Adipocyte (in vitro differentiated cells): ENCODE measurements around the gene COL9A1.

Source experiments
- DNase-seq: peaks from one replicate; pipeline ENCODE4 v3.0.0-alpha.2; 2015; ENCODE audit warnings: low read depth
- H3K27me3 ChIP-seq: replicated peaks from 2 replicates; pipeline ENCODE4 v1.7.0; 2013; ENCODE audit warnings: mild to moderate bottlenecking, low read length, moderate library complexity; ENCODE audit not compliant: control insufficient read depth, insufficient read depth
- H3K36me3 ChIP-seq: 2 replicates; pipeline ENCODE4 v1.7.0; 2013; ENCODE audit warnings: low read length, mild to moderate bottlenecking, moderate library complexity; ENCODE audit not compliant: control insufficient read depth, insufficient read depth, severe bottlenecking
- H3K4me1 ChIP-seq: 2 replicates; pipeline ENCODE4 v1.7.0; 2013; ENCODE audit warnings: mild to moderate bottlenecking, low read length, moderate library complexity; ENCODE audit not compliant: control insufficient read depth, insufficient read depth
- H3K4me3 ChIP-seq: 2 replicates; pipeline ENCODE4 v1.7.0; 2013; ENCODE audit warnings: mild to moderate bottlenecking, low read length, moderate library complexity
- H3K9ac ChIP-seq: 2 replicates; pipeline ENCODE4 v1.7.0; 2013; ENCODE audit warnings: mild to moderate bottlenecking, low read length, moderate library complexity
- H3K9me3 ChIP-seq: 2 replicates; pipeline ENCODE4 v1.7.0; 2013; ENCODE audit warnings: mild to moderate bottlenecking, low read length, moderate library complexity; ENCODE audit not compliant: control insufficient read depth

COL9A1 gene

DNA sequence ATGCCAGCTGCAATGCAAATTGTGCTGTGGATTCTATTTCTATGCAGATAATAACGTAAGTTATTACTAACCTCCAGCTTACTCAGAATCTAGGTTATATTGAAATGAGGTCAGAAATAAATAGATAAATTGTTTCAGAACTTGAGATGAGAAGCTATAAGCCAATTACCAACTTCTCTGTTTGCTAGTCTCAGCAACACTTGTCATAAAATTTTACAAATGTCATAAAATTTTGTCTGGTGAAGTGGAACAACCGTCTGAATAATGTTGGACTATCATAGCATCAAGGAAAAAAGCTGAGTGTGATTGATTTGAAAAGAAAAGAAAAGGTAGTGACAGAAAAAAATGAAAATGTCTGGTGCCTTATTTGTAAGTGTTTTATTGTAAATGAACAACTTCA is 36.7 kb downstream of the COL9A1 start:
- H3K9ac ChIP-seq = no peak overlapping the region
- H3K4me1 ChIP-seq = no peaks in the 10 kb centered on the region
- H3K36me3 ChIP-seq = no peaks in the 10 kb centered on the region
- no peak overlapping the region for H3K4me3 ChIP-seq
- H3K9me3 ChIP-seq = no peaks in the 10 kb centered on the region
- DNase-seq = no peak
- H3K27me3 ChIP-seq = peaks cover 13% of the 10 kb centered on the region

DNA sequence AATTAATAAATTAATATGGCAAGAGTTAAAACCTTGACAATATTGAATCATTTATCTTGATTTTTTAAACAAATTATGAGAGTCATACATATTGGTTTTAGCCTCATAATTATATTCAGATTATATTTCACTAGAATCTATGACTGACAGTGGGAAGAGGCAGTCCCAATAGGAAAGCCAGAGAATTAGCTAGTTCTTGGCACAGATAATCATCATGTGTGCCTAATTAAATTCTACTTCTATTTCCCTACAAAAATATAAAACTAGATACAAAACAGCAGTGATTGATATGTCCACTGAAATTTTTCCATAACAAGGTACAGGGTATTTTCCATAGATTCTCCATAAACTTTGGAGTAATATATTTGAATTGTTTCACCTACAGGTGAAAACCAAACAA is 38.6 kb downstream of the COL9A1 start:
- no peak overlapping the region for H3K4me3 ChIP-seq
- DNase-seq = no peak
- H3K27me3 ChIP-seq = no peaks in the 10 kb centered on the region
- H3K36me3 ChIP-seq = no peaks in the 10 kb centered on the region
- H3K4me1 ChIP-seq = no peaks in the 10 kb centered on the region
- no peaks in the 10 kb centered on the region for H3K9me3 ChIP-seq
- no peak overlapping the region for H3K9ac ChIP-seq

DNA sequence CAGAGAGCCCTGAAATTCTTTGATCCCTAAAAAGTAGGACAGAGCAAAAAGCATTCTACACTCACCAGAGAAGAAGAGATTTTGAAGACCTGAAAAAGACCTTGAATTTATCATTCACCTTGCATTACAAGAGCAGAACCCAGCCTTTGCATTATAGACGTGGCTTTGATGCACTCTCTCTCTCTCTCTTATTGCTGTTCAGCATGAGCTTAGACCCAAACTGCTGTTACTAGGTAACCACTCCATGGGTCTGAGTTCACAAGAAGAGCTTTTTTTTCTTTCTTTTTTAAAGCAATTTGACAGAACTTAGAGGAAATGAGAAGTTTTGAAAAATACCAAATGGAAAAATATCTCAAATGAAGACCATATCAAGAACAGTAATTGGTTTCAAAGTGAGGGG is 44.4 kb downstream of the COL9A1 start:
- H3K4me1 ChIP-seq = no peaks in the 10 kb centered on the region
- no peak for DNase-seq
- no peak overlapping the region for H3K9ac ChIP-seq
- no peaks in the 10 kb centered on the region for H3K36me3 ChIP-seq
- no peak overlapping the region for H3K4me3 ChIP-seq
- no peaks in the 10 kb centered on the region for H3K27me3 ChIP-seq
- H3K9me3 ChIP-seq = no peaks in the 10 kb centered on the region

DNA sequence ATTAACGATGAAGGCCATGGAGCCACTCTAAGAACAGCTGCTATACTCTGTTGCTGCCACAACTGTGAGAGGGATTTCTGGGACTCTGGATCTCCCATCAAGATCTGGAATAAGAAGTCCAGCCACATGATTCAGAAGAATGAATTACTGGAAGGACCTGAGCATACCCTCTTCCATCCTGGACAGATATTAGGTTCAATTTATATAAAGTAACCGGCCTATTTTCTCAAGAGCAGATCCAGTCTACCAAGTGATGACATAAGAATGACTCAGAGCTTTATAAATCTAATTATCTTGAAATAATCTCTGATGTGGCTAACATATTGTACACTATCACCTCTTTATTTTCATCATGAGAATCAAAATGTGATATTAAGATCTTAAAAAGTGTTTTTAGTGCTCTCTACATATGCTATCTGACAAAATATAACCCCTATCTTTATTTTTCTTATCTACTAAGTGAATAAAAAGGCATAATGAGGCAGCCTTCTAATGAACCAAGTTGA is 45.1 kb downstream of the COL9A1 start:
- Histone ChIP-seq H3K36me3 (no peaks in the 10 kb centered on the region), H3K4me1 (no peaks in the 10 kb centered on the region), H3K27me3 (no peaks in the 10 kb centered on the region), H3K9ac (no peak overlapping the region), H3K9me3 (no peaks in the 10 kb centered on the region), H3K4me3 (no peak overlapping the region)
- DNase-seq = no peak

DNA sequence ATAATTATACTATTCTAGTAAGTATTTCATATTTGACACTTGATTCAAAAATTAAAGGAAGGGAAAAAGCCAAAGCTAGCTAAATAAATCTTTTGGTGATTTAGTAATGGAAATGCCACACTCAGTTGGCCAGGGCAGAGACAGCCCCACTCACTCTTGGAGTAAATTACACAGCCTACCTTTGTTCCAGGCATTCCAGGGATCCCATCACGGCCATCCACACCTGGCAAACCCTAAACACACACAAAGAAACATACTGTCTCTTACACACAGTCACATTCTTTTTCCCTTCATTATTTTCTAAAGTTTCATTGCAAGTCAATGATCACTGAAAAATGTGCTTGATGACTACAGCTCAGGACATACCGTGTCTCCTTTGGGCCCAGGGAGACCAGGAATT is 48.1 kb downstream of the COL9A1 start:
- DNase-seq = no peak
- no peaks in the 10 kb centered on the region for H3K4me1 ChIP-seq
- H3K27me3 ChIP-seq = peaks cover 1% of the 10 kb centered on the region
- no peaks in the 10 kb centered on the region for H3K36me3 ChIP-seq
- H3K9ac ChIP-seq = no peak overlapping the region
- no peak overlapping the region for H3K4me3 ChIP-seq
- no peaks in the 10 kb centered on the region for H3K9me3 ChIP-seq

DNA sequence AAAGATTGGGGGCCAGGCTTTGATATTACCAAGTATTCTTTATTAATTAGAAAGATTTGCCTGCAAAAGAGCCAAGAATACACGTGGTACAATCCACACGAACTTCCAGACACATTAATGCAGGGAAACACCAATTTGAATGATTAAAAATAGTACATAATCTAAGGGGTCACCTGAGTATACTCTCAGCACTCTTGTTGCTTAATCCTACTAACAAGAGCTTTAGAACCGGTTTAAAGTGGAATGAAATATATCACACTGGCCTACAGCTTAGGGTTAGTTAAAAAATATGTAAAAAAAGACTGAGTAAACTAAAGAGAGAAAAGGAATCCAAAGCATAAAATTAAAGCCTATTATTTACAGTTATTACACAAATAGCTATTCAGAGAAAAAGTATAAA is 49.0 kb downstream of the COL9A1 start:
- Histone ChIP-seq H3K27me3 (peaks cover 9% of the 10 kb centered on the region), H3K4me3 (no peak overlapping the region), H3K36me3 (no peaks in the 10 kb centered on the region), H3K4me1 (peaks cover under 1% of the 10 kb centered on the region), H3K9me3 (no peaks in the 10 kb centered on the region), H3K9ac (no peak overlapping the region)
- DNase-seq = no peak

DNA sequence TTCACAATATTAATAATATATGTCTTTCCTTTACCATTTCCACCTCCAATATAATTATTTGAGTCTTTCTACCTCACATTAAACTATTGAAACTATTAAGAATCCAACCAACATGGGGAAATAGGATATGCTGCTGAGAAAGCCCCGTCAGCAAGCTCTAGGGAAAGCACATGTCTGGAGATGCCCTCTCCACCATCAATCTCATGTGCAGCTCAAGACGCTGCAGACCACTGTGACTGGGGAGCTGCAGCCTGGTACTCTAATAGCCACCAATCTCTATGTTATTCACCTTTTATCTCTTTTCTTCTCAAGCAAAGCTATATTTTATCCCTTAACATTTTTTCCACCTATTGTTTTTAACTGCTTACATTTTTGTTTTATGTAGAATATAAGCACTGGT is 50.3 kb downstream of the COL9A1 start:
- H3K27me3 ChIP-seq = peaks cover 15% of the 10 kb centered on the region
- peaks cover 5% of the 10 kb centered on the region for H3K4me1 ChIP-seq
- H3K9me3 ChIP-seq = no peaks in the 10 kb centered on the region
- no peaks in the 10 kb centered on the region for H3K36me3 ChIP-seq
- H3K9ac ChIP-seq = no peak overlapping the region
- H3K4me3 ChIP-seq = no peak overlapping the region
- no peak for DNase-seq

DNA sequence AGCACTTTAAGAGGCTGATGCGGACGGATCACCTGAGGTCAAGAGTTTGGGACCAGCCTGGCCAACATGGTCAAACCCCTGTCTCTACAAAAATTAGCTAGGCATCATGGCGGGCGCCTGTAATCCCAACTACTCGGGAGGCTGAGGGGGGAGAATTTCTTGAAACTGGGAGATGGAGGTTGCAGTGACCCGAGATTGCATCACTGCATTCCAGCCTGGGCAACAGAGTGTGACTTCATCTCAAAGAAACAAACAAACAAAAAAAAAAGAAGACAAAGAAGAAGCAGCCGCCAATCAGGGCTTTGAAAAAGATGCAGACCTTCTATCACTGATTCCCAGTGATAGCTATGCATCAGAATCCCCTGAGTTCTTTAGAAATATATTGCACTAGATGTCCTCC is 56.8 kb downstream of the COL9A1 start:
- H3K9me3 ChIP-seq = no peaks in the 10 kb centered on the region
- H3K9ac ChIP-seq = no peak overlapping the region
- peaks cover 5% of the 10 kb centered on the region for H3K4me1 ChIP-seq
- DNase-seq = no peak
- H3K27me3 ChIP-seq = peaks cover 15% of the 10 kb centered on the region
- H3K36me3 ChIP-seq = no peaks in the 10 kb centered on the region
- H3K4me3 ChIP-seq = no peak overlapping the region

DNA sequence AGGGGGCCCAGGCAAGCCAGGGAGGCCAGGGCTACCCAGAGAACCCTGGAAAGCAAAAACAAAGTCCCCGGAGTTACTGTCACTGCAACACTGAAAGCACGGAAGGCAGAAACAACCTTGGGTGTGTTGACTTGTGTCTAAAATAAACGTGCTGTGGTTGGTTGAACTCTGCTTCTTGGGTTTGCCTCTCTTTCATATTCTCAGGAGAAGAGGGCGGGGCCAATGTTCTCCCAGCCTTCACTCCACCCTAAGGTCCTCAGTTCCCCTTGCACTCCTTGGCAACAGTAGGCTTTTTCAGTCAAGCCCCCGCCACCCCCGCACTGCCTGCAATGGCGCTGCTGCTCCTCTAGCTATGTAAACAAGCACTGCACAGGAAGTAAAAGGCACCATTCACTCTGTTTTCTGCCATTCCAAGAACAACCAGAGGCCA is 60.9 kb downstream of the COL9A1 start:
- Histone ChIP-seq H3K4me3 (no peak overlapping the region), H3K9ac (no peak overlapping the region), H3K9me3 (no peaks in the 10 kb centered on the region), H3K27me3 (peaks cover 4% of the 10 kb centered on the region), H3K4me1 (no peaks in the 10 kb centered on the region), H3K36me3 (no peaks in the 10 kb centered on the region)
- DNase-seq = no peak

DNA sequence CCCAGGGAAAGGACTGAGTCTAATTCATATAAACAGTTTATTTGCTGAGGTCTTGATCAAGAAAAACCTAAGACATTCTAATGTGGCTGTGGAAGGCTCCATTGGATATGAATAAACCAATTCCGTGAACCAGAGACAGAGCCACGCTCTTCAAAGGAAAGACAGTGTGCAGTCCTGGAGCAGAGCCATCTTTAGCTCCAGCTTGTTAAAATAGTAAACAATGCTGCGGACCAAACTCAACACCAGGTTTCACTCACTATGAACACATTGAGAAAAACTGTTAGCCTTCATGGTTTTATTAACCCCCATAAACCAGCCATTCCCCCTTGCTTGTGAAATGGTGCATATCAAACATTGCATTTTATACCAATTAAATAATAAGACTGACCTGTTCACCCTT is 61.9 kb downstream of the COL9A1 start:
- Histone ChIP-seq H3K27me3 (peaks cover 4% of the 10 kb centered on the region), H3K9me3 (no peaks in the 10 kb centered on the region), H3K4me1 (no peaks in the 10 kb centered on the region), H3K9ac (no peak overlapping the region), H3K4me3 (no peak overlapping the region), H3K36me3 (no peaks in the 10 kb centered on the region)
- DNase-seq = no peak

DNA sequence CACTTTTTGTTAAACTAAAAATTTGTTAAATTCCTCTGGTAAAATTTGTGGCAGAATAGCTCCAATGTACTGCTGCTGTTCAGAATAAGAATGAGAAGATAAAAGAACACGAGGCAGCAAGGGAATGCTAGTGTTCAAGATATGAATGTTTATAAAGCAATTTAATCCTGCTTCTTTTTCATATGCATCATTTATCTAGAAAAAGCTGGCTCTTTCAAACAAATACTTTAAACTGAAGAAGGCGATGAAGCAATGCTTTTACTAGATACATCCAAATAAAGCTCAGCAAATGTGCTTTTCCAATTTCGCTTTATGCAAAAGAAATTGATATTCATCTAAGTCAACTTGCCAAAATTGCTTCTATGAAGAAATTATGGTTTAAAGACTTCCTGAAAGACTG is 66.5 kb downstream of the COL9A1 start:
- Histone ChIP-seq H3K9me3 (no peaks in the 10 kb centered on the region), H3K9ac (no peak overlapping the region), H3K4me3 (no peak overlapping the region), H3K27me3 (peaks cover 8% of the 10 kb centered on the region), H3K4me1 (no peaks in the 10 kb centered on the region), H3K36me3 (no peaks in the 10 kb centered on the region)
- DNase-seq = no peak

DNA sequence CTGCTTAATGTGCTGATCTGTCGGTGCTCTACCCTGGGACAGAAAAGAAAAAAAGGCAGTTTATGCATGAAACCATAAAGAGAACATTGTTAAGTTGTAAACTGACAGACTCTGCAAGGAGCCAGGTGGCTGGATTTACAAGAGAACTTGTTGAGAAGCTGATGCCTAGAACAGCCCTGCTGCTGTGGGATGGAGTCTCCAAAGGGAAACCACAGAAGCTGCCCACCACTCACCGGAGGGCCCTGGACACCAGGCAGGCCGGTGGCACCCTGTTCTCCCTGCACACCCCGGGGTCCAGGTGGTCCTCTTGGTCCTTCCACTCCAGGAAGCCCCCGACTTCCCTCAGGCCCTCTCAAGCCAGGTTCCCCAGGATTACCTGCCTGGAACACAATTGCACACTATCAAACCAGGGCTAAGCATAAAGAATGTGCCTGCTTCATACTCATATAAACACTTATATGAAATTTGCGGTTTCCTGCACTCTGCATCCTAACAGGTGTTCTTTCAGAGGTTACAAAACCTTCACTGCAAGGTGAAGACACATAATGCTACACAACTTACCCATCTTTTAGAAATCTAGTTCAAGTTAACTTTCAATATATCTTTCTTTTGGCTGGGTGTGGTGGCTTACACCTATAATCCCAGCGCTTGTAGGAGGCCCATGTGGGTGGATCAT is 68.2 kb downstream of the COL9A1 start:
- H3K36me3 ChIP-seq = no peaks in the 10 kb centered on the region
- H3K4me3 ChIP-seq = no peak overlapping the region
- H3K27me3 ChIP-seq = peaks cover 11% of the 10 kb centered on the region
- no peaks in the 10 kb centered on the region for H3K9me3 ChIP-seq
- no peaks in the 10 kb centered on the region for H3K4me1 ChIP-seq
- no peak for DNase-seq
- no peak overlapping the region for H3K9ac ChIP-seq
